HEK293 (cell line): ENCODE measurements around the gene CCDC92B.

Source experiments
- CTCF ChIA-PET: fragments of 350-600 bp; formaldehyde crosslinking; extraction: SDS; loops from one replicate; lab custom pipeline; 2021; ENCODE audit warnings: antibody characterized with exemption; lab: Yijun Ruan, JAX
- POLR2A ChIA-PET: fragments of 300-600 bp; formaldehyde crosslinking; extraction: SDS; loops from one replicate; lab custom pipeline; 2020; ENCODE audit warnings: antibody characterized with exemption, inconsistent platforms; lab: Yijun Ruan, JAX
- H3K27ac ChIP-seq: fragments of 200-500 bp; sonication (Bioruptor generic); 2 replicates; pipeline ENCODE4 v1.5.1; 2014; ENCODE audit warnings: low read depth, low read length, control low read depth, inconsistent platforms; ENCODE audit errors: extremely low read depth
- H3K36me3 ChIP-seq, 2 experiments: fragments of 200-500 bp in 1 of 2; sonication (Bioruptor generic) in 1 of 2; 1 replicate in 1 of 2; 2 replicates in 1 of 2; pipeline ENCODE4 v1.5.1; 2014 to 2017; ENCODE audit warnings: inconsistent platforms in 2 of 2, low read length in 2 of 2; ENCODE audit not compliant: control insufficient read depth in 2 of 2, insufficient read depth in 1 of 2
- H3K4me1 ChIP-seq: fragments of 200-500 bp; sonication (Bioruptor generic); 2 replicates; pipeline ENCODE4 v1.5.1; 2014; ENCODE audit warnings: mild to moderate bottlenecking, low read length, inconsistent platforms; ENCODE audit not compliant: control insufficient read depth, insufficient read depth
- H3K4me3 ChIP-seq: 2 replicates; pipeline ENCODE4 v1.5.1; 2011; ENCODE audit warnings: low read depth, mild to moderate bottlenecking, control low read depth, low read length, moderate library complexity
- H3K9me3 ChIP-seq: fragments of 200-500 bp; sonication (Bioruptor generic); 2 replicates; pipeline ENCODE4 v1.5.1; 2014; ENCODE audit warnings: low read depth, low read length, inconsistent platforms; ENCODE audit not compliant: control insufficient read depth, insufficient read depth
- KLF8 ChIP-seq: fragments of 450-650 bp; formaldehyde crosslinking; IDR thresholded peaks from 2 replicates; pipeline ENCODE4 v1.5.1; 2016; ENCODE audit warnings: missing biosample characterization, missing genetic modification characterization
- MEIS1 ChIP-seq: sonication (generic); formaldehyde crosslinking; IDR thresholded peaks from 2 replicates; pipeline ENCODE4 v1.8.1; 2022; ENCODE audit warnings: missing genetic modification reagents, mild to moderate bottlenecking, borderline replicate concordance
- REPIN1 ChIP-seq: fragments of 450-650 bp; formaldehyde crosslinking; IDR thresholded peaks from 2 replicates; pipeline ENCODE4 v1.5.1; 2017; ENCODE audit warnings: missing biosample characterization, missing genetic modification characterization, low read depth
- ZBTB11 ChIP-seq: fragments of 450-650 bp; formaldehyde crosslinking; conservative IDR thresholded peaks from 2 replicates; pipeline ENCODE4 v1.5.1; 2016; ENCODE audit warnings: low read depth, missing biosample characterization, missing genetic modification characterization
- ZBTB17 ChIP-seq: fragments of 450-650 bp; formaldehyde crosslinking; IDR thresholded peaks from 2 replicates; pipeline ENCODE4 v1.5.1; 2016; ENCODE audit warnings: missing biosample characterization, missing genetic modification characterization
- ZBTB44 ChIP-seq: fragments of 450-650 bp; IDR thresholded peaks from 2 replicates; pipeline ENCODE4 v1.5.1; 2018; ENCODE audit warnings: missing biosample characterization, mild to moderate bottlenecking, missing genetic modification characterization
- ZIC2 ChIP-seq: fragments of 450-650 bp; formaldehyde crosslinking; IDR thresholded peaks from 2 replicates; pipeline ENCODE4 v1.5.1; 2016; ENCODE audit warnings: missing biosample characterization, missing genetic modification characterization
- ZNF114 ChIP-seq: fragments of 450-650 bp; formaldehyde crosslinking; IDR thresholded peaks from 2 replicates; pipeline ENCODE4 v1.5.0; 2017; ENCODE audit warnings: missing biosample characterization, missing genetic modification characterization
- ZNF132 ChIP-seq: fragments of 450-650 bp; formaldehyde crosslinking; IDR thresholded peaks from 2 replicates; pipeline ENCODE4 v1.5.1; 2017; ENCODE audit warnings: missing biosample characterization, missing genetic modification characterization, borderline replicate concordance
- ZNF155 ChIP-seq: fragments of 450-650 bp; formaldehyde crosslinking; IDR thresholded peaks from 2 replicates; pipeline ENCODE4 v1.5.1; 2016; ENCODE audit warnings: missing biosample characterization, missing genetic modification characterization
- ZNF184 ChIP-seq: fragments of 450-650 bp; IDR thresholded peaks from 2 replicates; pipeline ENCODE4 v1.5.1; 2018; ENCODE audit warnings: missing biosample characterization, mild to moderate bottlenecking, missing genetic modification characterization
- ZNF202 ChIP-seq: fragments of 450-650 bp; formaldehyde crosslinking; IDR thresholded peaks from 2 replicates; pipeline ENCODE4 v1.5.1; 2016; ENCODE audit warnings: missing biosample characterization, missing genetic modification characterization, borderline replicate concordance
- ZNF211 ChIP-seq: fragments of 450-650 bp; formaldehyde crosslinking; IDR thresholded peaks from 2 replicates; pipeline ENCODE4 v1.5.1; 2016; ENCODE audit warnings: low read depth, missing biosample characterization, missing genetic modification characterization
- ZNF214 ChIP-seq: fragments of 450-650 bp; formaldehyde crosslinking; IDR thresholded peaks from 2 replicates; pipeline ENCODE4 v1.5.1; 2017; ENCODE audit warnings: missing biosample characterization, mild to moderate bottlenecking, missing genetic modification characterization, borderline replicate concordance
- ZNF223 ChIP-seq: fragments of 450-650 bp; formaldehyde crosslinking; IDR thresholded peaks from 2 replicates; pipeline ENCODE4 v1.5.1; 2016; ENCODE audit warnings: missing biosample characterization, missing genetic modification characterization
- ZNF398 ChIP-seq: fragments of 450-650 bp; formaldehyde crosslinking; IDR thresholded peaks from 2 replicates; pipeline ENCODE4 v1.5.1; 2017; ENCODE audit warnings: missing biosample characterization, missing genetic modification characterization
- ZNF473 ChIP-seq: fragments of 450-650 bp; formaldehyde crosslinking; IDR thresholded peaks from 2 replicates; pipeline ENCODE4 v1.5.1; 2017; ENCODE audit warnings: missing biosample characterization, missing genetic modification characterization
- ZNF670 ChIP-seq: fragments of 450-650 bp; formaldehyde crosslinking; IDR thresholded peaks from 2 replicates; pipeline ENCODE4 v1.5.1; 2016; ENCODE audit warnings: missing biosample characterization, missing genetic modification characterization, low read depth
- ZNF692 ChIP-seq: fragments of 450-650 bp; formaldehyde crosslinking; IDR thresholded peaks from 2 replicates; pipeline ENCODE4 v1.5.1; 2016; ENCODE audit warnings: missing biosample characterization, missing genetic modification characterization
- ZNF837 ChIP-seq: fragments of 450-650 bp; formaldehyde crosslinking; IDR thresholded peaks from 2 replicates; pipeline ENCODE4 v1.5.1; 2016; ENCODE audit warnings: missing biosample characterization, missing genetic modification characterization
- TF ChIP-seq, protein P1 (sequence below): fragments of 450-650 bp; formaldehyde crosslinking; IDR thresholded peaks from 2 replicates; pipeline ENCODE4 v1.5.1; 2016; ENCODE audit warnings: missing biosample characterization, missing genetic modification characterization
- TF ChIP-seq, protein P2 (sequence below): fragments of 450-650 bp; formaldehyde crosslinking; IDR thresholded peaks from 2 replicates; pipeline ENCODE4 v1.5.1; 2016; ENCODE audit warnings: missing biosample characterization, missing genetic modification characterization, borderline replicate concordance

CCDC92B gene

GRCh38 chr17:2701996-2702741, 47.3 kb downstream of the CCDC92B start:
- ChIA-PET CTCF (interaction anchor here (0.6 to 0.9 kb wide), 2 partner anchors 81 to 268 kb away, joined by 3 read pairs; no protein-coding TSS in a partner anchor), POLR2A (interaction anchor here (1.0 kb wide), 1 partner anchor 16 kb away, joined by 3 read pairs; no protein-coding TSS in a partner anchor)
- H3K4me3 ChIP-seq: no peak overlapping the region
- peaks cover 8 to 73% of the 10 kb centered on the region in 2 experiments; a peak in 2 of 3 replicates for H3K36me3 ChIP-seq
- H3K4me1 ChIP-seq: 0 out of 2 replicates have a peak, but pooled peaks cover 4% of the 10 kb centered on the region
- TF ChIP-seq ZNF398 (tag by site-specific recombination): no peak
- TF ChIP-seq ZNF184: no peak
- TF ChIP-seq ZNF670 (tag by site-specific recombination): no peak
- no peak for TF ChIP-seq ZBTB44 (tag by site-specific recombination)
- no peak for TF ChIP-seq ZNF692 (tag by site-specific recombination)
- TF ChIP-seq, protein P1, sequence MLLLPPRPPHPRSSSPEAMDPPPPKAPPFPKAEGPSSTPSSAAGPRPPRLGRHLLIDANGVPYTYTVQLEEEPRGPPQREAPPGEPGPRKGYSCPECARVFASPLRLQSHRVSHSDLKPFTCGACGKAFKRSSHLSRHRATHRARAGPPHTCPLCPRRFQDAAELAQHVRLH (tag by site-specific recombination): no peak
- TF ChIP-seq, protein P2, sequence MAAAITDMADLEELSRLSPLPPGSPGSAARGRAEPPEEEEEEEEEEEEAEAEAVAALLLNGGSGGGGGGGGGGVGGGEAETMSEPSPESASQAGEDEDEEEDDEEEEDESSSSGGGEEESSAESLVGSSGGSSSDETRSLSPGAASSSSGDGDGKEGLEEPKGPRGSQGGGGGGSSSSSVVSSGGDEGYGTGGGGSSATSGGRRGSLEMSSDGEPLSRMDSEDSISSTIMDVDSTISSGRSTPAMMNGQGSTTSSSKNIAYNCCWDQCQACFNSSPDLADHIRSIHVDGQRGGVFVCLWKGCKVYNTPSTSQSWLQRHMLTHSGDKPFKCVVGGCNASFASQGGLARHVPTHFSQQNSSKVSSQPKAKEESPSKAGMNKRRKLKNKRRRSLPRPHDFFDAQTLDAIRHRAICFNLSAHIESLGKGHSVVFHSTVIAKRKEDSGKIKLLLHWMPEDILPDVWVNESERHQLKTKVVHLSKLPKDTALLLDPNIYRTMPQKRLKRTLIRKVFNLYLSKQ (tag by site-specific recombination): no peak
- no peak for TF ChIP-seq ZNF202 (tag by site-specific recombination)
- TF ChIP-seq ZIC2 (tag by site-specific recombination): no peak
- TF ChIP-seq ZNF214: no peak
- no peak for TF ChIP-seq ZNF211 (tag by site-specific recombination)
- no peaks in the 10 kb centered on the region for H3K9me3 ChIP-seq
- H3K27ac ChIP-seq: no peak overlapping the region

DNA sequence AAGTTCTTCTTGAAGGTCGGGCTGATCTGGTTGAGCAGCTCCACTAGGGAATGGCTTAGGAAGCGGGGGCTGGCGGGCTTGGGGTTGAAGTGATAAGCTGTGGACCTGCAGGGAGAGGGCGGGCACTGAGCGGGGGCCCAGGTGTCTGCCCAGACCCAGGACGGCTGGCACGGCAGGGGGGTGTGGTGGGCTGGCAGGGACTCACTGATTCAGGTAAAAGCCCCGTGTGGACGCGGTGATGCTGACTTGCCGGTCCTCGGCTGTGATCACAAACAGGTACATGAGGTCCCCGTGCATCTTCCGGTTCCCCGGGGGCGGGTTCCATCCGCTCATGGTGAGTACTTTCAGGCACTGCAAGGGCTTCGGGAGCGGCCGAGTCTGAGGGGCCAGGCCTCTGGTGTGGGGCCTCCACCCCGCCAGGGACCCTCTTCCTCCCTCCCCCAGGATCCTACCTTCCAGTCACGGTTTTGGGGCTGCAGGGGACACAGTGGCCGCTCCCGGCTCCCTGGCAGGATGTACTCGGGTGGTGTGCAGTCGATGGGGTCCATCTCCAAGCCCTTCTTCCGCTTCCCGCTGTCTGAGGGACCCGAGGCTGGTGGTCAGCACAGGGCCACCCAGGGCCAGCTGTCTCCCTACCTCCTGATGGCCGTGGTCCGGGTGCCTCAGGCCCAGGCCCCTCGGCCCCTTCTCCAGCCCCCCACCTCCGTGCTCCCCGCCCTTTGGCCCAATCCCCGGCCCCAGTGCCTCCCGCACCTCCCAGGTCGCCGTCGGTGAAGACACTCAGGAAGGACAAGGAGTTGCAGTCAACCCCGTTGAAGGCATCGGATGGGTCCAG, 48.1 kb downstream of the CCDC92B start:
- Histone ChIP-seq H3K9me3 (no peaks in the 10 kb centered on the region), H3K4me1 (0 out of 2 replicates have a peak, but pooled peaks cover 4% of the 10 kb centered on the region), H3K27ac (no peak overlapping the region), H3K36me3 (peaks cover 11 to 80% of the 10 kb centered on the region in 2 experiments; a peak in 2 of 3 replicates), H3K4me3 (no peak overlapping the region)
- CTCF ChIA-PET: no interaction called here
- POLR2A ChIA-PET: interaction anchor here (0.9 kb wide), 1 partner anchor 76 kb away, joined by 3 read pairs; no protein-coding TSS in a partner anchor
- TF ChIP-seq ZNF155 (tag by site-specific recombination) (no peak), ZNF473 (tag by site-specific recombination) (no peak), ZNF132 (no peak), ZBTB17 (no peak), ZNF223 (tag by site-specific recombination) (no peak), REPIN1 (tag by site-specific recombination) (no peak), KLF8 (tag by site-specific recombination) (no peak), MEIS1 (CRISPR knock-in tag) (no peak), ZBTB11 (tag by site-specific recombination) (no peak), ZNF837 (tag by site-specific recombination) (no peak), ZNF114 (tag by site-specific recombination) (no peak)
